GF-D8 (cell line): ENCODE data around the gene CRAMP1.

Experiments used
- DNase-seq: peaks from one replicate; lab custom pipeline; 2025; lab: John Stamatoyannopoulos, UW

The CRAMP1 gene, protein sequence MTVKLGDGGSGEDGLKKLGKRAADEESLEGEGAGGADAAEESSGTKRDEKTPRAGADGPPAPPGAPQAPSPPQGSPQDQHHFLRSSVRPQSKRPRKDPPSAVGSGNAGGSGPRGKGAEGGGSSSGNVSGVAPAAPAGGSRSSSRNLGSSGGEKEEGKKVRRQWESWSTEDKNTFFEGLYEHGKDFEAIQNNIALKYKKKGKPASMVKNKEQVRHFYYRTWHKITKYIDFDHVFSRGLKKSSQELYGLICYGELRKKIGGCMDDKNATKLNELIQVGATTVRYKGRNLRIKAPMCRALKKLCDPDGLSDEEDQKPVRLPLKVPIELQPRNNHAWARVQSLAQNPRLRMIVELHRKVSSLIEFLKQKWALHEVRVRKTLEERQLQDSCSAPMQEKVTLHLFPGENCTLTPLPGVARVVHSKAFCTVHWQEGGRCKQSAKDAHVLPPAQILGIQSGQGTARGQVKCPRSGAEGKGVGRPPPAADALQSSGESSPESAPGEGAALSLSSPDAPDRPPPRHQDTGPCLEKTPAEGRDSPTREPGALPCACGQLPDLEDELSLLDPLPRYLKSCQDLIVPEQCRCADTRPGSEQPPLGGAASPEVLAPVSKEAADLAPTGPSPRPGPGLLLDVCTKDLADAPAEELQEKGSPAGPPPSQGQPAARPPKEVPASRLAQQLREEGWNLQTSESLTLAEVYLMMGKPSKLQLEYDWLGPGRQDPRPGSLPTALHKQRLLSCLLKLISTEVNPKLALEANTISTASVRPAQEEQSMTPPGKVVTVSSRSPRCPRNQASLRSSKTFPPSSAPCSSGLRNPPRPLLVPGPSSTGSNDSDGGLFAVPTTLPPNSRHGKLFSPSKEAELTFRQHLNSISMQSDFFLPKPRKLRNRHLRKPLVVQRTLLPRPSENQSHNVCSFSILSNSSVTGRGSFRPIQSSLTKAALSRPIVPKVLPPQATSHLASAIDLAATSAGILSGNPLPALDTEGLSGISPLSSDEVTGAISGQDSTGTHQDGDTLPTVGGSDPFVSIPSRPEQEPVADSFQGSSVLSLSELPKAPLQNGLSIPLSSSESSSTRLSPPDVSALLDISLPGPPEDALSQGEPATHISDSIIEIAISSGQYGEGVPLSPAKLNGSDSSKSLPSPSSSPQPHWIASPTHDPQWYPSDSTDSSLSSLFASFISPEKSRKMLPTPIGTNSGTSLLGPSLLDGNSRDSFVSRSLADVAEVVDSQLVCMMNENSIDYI (N-terminal part only)

DNA sequence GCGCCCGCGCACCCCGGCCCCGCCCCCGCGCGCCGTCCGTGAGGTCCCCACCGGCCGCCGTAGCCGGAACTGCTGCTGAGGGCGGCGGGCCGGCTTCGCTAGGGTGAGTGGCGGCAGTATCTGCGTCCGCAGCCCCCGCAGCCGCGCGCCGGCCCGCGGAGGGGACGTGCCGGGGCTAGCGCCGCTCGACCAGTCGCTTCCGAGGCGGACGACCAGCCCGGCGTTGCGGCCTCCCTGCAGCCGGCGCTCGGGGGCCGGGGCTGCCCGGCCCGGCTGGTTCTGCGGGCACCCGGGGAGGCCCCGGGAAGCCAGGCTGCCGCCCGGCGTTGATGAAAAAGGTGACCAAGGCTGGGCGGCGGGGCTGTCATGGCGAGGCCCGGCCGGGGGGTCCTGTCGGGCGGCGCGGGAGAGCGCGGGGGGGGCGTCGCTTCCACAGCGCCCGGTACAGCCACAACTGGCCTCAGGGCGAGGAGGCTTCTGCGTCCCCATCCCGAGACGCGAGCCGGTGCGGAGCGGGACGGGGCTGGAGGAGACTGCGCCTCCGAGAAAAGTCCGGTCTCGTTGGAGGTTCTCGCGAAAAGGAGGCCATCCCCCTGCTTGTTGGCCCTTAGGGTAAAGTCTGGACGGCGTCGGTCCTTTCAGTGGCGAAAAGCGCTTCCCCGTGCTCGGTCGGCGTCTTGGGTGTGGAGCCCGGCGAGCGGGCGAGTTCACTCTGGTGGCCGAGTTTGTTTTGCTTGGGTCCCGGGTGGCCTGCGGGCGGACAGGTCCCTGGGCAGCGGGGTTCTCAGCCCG lies at the start of gene CRAMP1:
Gene CRAMP1 (plus strand): TSS at position 41 of the 792 bp plus-strand sequence. CDS start 2,280 bp downstream, outside the sequence.
- no peak for DNase-seq

- DNase-seq = no peak
These were observed 48.4 kb upstream of the CRAMP1 start for GRCh38 chr16:1563786-1564185.

DNA sequence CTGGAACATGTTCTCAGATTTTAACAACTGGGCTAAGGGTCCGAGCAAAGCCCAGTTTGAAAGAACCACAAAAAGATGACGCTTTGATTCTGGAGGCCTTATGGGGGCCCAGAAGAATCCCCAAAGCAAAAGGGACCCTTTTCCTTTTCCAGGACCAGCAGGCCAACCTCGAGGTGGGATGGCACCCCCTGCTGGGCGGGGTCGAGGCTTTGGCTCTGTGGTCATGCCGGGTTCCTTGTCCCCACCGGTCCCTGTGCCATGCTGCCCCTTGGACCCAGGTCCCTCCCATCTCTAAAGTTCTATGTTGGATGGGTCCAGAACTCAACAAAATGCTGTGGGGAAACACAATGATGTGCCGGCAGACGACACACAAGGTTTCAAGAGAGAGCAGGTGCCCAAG lies 47.8 kb upstream of the CRAMP1 start:
- no peak for DNase-seq

- DNase-seq = no peak
These were observed 46.9 kb upstream of the CRAMP1 start for GRCh38 chr16:1565083-1565805.

GRCh38 chr16:1567988-1568387 lies 44.2 kb upstream of the CRAMP1 start:
- no peak for DNase-seq

DNA sequence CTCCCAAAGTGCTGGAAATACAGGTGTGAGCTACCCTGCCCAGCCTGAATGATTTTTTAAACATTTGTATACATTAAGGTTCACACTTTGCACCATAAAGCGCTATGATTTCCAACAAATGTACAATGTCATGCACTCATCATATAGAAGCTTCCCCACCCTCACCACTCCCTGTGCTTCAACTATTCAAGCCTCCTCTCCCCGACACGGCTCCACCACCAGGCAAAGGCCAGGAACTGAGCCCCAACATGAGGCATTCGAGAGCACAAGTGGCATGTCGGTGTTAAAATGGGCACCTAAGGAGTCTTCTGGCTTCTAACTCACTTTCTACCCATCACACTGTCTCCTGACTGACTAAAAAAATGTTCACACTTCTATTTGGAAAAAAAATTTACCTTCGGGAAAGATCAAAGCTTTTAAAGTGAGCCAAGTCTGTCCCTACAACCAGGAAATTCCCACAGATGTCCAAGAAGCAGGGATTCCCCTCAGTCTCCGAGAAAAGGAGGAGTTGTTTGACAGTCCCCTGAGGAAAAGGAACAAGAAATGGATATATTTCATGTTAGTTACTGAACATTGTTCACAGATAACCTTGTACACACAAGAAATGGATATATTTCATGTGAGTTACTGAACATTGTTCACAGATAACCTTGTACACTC lies 41.0 kb upstream of the CRAMP1 start:
- no peak for DNase-seq

GRCh38 chr16:1572673-1573072 lies 39.5 kb upstream of the CRAMP1 start:
- DNase-seq = no peak

DNA sequence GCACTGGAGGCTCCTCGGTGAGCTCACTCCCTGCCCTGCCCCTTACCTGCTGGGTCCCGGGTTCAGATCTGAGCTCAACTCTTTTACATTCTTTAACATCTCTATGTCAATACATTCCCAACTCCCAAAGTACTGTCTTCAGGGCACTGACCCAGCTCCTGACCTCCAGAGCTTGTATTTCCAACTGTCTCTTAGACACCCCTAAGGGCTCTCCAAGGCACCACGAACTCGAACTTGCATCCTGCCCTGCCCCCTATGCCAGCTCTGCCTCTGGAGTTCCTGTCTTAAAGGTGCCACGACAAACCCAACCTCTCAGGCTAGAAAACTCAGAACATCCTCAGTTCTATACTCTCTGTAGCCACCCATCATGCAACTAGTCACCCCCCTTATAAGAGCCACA lies 38.9 kb upstream of the CRAMP1 start:
- no peak for DNase-seq

DNA sequence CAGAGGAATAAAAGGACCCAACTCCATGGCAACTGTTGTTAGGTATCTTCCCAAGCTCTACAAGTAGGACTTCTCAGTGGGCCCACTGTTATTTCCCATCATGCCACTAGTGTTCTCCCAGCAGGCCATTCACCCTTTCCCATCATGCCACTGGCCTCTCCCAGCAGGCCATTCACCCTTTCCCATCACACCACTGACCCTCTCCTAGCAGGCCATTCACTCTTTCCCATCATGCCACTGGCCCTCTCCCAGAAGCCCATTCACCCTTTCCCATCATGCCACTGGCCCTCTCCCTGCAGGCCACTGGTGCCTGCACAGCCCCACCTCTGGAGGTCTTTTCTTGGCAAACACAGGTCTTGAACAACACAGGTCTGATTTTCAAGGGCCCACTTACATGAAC lies 36.6 kb upstream of the CRAMP1 start:
- no peak for DNase-seq

- DNase-seq = no peak
These were observed 32.9 kb upstream of the CRAMP1 start for GRCh38 chr16:1579214-1579613.

DNA sequence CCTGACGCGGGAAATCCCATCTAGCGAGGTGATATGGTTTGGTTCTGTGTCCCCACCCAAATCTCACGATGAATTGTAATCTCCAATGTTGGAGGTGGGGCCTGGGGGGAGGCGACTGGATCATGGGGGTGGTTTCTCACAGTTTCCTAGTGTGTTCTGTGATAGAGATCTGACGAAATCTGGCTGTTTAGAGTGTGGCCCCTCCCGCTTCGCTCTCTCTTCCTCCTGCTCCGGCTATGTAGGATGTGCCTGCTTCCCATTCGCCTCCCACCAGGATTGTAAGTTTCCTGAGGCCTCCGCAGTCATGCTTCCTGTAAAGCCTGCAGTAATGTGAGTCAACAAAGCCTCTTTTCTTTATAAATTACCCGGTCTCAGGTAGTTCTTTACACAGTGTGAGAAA lies 31.9 kb upstream of the CRAMP1 start:
- no peak for DNase-seq

DNA sequence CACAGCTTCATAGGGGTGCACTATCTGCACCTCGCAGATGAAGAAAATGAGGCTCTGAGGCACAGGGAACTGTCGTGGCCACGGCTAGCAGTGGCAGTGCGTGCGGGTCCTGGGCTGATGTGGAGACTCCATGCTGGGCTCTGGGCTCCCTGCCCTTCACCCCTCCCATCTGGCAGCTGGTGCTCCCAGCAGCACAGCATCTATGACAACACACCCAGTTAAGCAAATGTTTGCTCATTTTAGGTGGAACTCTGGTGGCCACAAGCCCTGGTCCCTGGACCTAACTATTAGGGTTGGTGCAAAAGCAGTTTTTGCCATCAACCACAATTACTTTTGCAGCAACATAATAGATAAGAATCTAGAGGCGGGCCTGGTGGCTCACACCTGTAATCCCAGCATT lies 31.2 kb upstream of the CRAMP1 start:
- no peak for DNase-seq

DNA sequence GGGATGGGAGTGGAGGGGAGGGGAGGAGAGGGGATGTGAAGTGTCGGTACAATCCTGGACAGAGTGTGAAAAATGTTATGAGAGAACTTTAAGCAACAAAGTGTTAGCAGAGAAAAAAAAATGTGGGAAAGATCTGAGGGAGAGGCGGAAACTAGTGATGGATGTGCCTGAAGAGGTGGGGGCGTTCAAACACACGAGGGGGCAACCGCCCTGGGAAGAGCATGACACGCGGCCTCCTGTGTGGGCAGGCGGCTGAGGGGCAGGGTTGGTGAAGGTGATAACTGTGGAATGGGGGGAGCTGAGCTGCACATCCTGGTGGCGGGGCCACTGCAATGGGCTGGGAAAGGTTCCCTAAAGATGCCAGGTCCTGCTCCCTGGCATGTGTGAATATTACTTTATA lies 30.4 kb upstream of the CRAMP1 start:
- no peak for DNase-seq

- no peak for DNase-seq
These were observed 29.0 kb upstream of the CRAMP1 start for GRCh38 chr16:1583180-1583579.

DNA sequence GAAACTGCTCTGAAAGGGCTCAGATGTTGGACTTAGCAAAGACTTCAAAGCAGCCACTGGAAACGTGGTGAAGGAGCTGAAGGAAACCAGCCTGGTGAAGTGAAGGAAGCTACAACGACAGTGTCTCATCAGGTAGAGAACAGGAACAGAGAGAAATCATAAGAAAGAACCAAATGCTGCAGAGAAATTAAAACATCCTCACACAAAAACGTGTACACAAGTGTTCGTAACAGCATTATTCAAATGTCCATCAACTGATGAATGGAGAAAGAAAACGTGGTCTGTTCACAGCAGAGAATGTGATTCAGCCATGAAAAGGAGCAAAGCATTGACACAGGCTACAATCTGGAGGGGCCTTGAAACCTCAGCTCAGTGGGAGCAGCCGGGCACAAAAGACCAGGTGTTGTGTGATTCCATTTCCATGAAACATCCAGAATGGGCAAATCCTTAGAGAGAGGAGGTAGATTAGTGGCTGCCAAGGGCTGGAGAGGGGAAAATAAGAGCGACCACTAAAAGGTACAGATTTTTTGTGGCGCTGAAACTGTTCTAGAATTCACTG lies 27.2 kb upstream of the CRAMP1 start:
- DNase-seq = no peak

- DNase-seq = no peak
These were observed 21.8 kb upstream of the CRAMP1 start for GRCh38 chr16:1590366-1590765.

DNA sequence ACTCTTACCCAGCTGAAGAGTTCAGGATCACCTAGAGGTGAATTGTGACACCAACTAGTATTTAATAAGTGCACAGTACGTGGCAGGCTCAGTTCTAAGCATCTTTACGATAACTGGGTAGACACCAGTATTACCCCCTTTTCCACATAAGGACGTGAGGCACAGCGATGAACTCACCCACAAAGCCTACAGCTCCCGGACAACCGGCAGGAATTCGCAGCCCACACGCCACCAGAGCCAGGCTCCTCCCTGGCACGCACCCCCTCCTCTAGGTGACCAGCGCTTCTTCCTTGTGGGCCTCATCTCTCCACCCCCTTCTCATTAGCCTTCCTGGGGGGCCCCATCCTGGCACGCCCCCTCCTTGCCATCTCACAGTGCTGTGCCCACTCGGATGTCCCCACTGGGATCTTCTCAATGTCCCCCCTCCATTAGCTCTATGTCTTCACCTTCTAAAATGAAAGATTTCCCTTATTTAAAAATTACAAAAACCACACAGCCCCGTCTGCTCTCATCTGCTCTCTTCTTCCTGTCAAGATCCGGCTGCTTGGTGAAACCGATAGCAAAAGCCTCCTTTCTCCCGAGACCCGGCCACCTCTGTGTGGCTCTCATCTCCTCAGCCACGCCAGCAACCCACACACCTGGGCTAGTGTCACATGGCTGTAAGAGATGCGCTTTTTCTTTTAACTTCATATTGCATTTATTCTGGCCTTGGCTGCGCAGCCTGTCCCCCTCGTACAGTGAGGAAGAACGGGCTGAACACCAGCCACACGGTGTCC lies 21.0 kb upstream of the CRAMP1 start:
- no peak for DNase-seq

GRCh38 chr16:1592446-1592845 lies 19.7 kb upstream of the CRAMP1 start:
- DNase-seq = no peak

DNA sequence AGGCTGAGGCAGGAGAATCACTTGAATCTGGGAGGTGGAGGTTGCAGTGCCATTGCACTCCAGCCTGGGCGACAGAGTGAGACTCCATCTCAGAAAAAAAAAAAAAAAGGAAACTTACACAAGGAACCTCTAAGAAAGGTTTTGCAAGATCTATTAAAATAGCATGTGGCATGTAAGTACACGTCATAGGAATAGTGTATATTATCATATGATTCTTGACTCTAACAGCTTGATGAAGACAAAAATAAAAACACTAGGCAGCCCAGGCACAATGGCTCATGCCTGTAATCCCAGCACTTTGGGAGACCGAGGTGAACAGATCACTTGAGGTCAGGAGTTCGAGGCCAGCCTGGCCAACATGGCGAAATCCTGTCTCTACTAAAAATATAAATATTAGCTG lies 16.6 kb upstream of the CRAMP1 start:
- peak; percentile 8 for DNase-seq
